Measurements from ENCODE around the gene CAMK2N1. TPM values are rescaled to one million over a fixed set of nuclear protein-coding genes. Genes with fewer than 3 reads are reported as not detected.

CAMK2N1 gene
- total and polyA plus RNA-seq, 8 donors: 3.4 to 40.7 (median 6.6) TPM

DNA sequence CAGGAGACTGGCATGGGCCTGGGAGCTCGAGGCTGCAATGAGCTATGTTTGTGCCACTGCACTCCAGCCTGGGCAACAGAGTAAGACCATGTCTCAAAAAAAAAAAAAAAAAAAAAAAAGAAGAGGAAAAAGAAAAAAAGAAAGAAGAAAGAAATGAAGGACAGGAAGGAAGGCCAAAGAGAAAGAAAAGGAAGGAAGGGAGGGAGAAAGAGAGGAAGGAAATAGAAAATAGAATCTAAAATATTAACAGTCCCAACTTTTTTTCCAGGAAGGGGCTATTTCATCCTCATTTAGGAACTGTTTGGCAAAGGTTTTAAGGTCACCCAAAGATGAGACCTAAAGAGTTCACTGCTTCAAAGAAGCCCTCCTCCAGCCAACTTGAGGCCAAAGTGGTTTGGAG lies 19.5 kb upstream of the CAMK2N1 start:
- H3K4me3 ChIP-seq: no peak overlapping the region
- FAIRE-seq: no peak
- no peak for ATAC-seq
- no peaks in the 10 kb centered on the region for H3K27me3 ChIP-seq
- 91 to 100% methylated on average over 1 of the region's 1 CpG for WGBS, 2 donors
- H3K36me3 ChIP-seq: peaks cover 0 to 18% (median 8%) of the 10 kb centered on the region in 3 donors
- no peak for DNase-seq
- TF ChIP-seq, protein P1, sequence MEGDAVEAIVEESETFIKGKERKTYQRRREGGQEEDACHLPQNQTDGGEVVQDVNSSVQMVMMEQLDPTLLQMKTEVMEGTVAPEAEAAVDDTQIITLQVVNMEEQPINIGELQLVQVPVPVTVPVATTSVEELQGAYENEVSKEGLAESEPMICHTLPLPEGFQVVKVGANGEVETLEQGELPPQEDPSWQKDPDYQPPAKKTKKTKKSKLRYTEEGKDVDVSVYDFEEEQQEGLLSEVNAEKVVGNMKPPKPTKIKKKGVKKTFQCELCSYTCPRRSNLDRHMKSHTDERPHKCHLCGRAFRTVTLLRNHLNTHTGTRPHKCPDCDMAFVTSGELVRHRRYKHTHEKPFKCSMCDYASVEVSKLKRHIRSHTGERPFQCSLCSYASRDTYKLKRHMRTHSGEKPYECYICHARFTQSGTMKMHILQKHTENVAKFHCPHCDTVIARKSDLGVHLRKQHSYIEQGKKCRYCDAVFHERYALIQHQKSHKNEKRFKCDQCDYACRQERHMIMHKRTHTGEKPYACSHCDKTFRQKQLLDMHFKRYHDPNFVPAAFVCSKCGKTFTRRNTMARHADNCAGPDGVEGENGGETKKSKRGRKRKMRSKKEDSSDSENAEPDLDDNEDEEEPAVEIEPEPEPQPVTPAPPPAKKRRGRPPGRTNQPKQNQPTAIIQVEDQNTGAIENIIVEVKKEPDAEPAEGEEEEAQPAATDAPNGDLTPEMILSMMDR (IDR thresholded peaks at IDR 0.05): no peak
- H3K27ac ChIP-seq: no peak overlapping the region
- peaks cover 0 to 15% (median 8%) of the 10 kb centered on the region in 3 donors for H3K4me1 ChIP-seq
- intact Hi-C loops (cut with DNase I): no loop called here
- no peaks in the 10 kb centered on the region for H3K9me3 ChIP-seq

DNA sequence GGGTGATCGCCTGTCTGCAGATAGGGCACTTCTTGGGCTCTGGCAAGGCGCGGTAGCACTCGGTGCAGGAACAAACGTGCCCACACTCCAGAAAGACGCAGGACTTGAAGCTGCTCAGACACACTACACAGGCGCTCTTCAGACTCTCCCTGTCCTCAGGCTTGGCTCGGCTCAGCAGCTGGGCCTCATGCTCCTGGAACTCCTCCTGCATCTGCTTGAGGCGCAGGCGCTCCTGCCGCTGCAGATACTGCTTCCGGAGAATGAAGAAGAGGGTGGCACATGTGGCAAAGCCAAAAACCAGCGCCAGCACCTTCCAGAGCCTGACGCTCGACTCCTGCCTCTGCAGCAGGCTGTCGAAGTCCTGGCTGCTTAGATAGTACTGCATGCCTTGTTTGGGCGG lies 14.7 kb upstream of the CAMK2N1 start:
- Histone ChIP-seq H3K4me1 (no peaks in the 10 kb centered on the region), H3K27me3 (no peaks in the 10 kb centered on the region), H3K9me3 (no peaks in the 10 kb centered on the region), H3K36me3 (peaks cover 0 to 40% (median 19%) of the 10 kb centered on the region in 3 donors), H3K4me3 (no peak overlapping the region), H3K27ac (no peak overlapping the region)
- WGBS, 2 donors: 89 to 90% methylated on average over 17 of the region's 17 CpGs
- TF ChIP-seq, protein P1 (IDR thresholded peaks at IDR 0.05): no peak
- ATAC-seq (no peak), DNase-seq (no peak), FAIRE-seq (no peak)
- intact Hi-C loops (cut with DNase I): no loop called here

DNA sequence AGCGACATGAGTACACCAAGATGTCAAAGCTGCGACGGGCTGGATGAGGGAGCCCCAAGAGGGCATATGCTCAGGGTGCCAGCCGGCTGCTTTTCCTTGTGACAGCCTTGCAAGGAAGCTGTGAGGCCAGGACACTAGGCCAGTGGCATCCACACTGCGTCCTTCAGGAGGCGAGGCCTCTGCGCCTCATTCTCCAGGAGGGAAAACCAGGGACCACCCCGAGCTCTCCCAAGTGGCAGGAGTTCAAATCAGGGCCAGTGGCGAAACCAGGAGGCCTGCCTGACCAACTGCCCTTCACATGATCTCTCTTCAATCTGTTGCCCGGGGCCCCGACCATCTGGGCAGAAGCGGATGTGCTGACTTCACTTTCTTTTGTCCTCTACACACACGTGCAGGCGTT lies 13.7 kb upstream of the CAMK2N1 start:
- no peaks in the 10 kb centered on the region for H3K27me3 ChIP-seq
- no peak overlapping the region for H3K4me3 ChIP-seq
- ATAC-seq (no peak), DNase-seq (no peak), FAIRE-seq (no peak)
- H3K36me3 ChIP-seq: peaks cover 0 to 40% (median 19%) of the 10 kb centered on the region in 3 donors
- no peaks in the 10 kb centered on the region for H3K9me3 ChIP-seq
- intact Hi-C loops (cut with DNase I): loop anchor here in 1 of 3 donors (10.0 kb wide), 1 partner anchor 575 kb away; the partner anchor contains the start of gene PLA2G2E
- 88 to 89% methylated on average over 14 of the region's 14 CpGs for WGBS, 2 donors
- no peaks in the 10 kb centered on the region for H3K4me1 ChIP-seq
- no peak overlapping the region for H3K27ac ChIP-seq
- TF ChIP-seq, protein P1 (IDR thresholded peaks at IDR 0.05): no peak

DNA sequence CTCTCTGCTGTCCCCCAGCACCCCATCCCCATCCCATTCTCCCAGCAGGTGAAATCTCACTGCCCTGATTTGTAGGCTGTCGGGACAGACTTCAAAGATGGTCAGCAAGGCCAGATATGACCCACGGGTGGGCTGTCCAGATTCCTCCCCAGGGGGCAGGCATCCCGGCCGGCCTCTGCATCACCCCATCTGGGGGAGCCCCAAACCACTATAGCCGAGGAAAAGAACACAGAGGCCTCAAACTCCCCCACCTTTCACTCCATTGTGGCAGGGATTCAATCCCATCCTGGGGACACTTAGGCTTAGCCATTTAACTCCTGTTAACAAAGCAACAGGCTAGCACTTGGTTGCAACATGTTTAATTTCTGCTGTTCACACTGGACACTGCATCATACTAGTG lies 13.1 kb upstream of the CAMK2N1 start:
- no peak for DNase-seq
- no peak for ATAC-seq
- H3K36me3 ChIP-seq: peaks cover 0 to 40% (median 19%) of the 10 kb centered on the region in 3 donors
- intact Hi-C loops (cut with DNase I): loop anchor here in 1 of 3 donors (10.0 kb wide), 1 partner anchor 574 kb away; the partner anchor contains the start of gene PLA2G2E
- no peak overlapping the region for H3K4me3 ChIP-seq
- H3K9me3 ChIP-seq: no peaks in the 10 kb centered on the region
- TF ChIP-seq, protein P1 (IDR thresholded peaks at IDR 0.05): no peak
- no peaks in the 10 kb centered on the region for H3K27me3 ChIP-seq
- WGBS, 2 donors: 79 to 88% methylated on average over 5 of the region's 5 CpGs
- no peaks in the 10 kb centered on the region for H3K4me1 ChIP-seq
- H3K27ac ChIP-seq: no peak overlapping the region
- FAIRE-seq: no peak

DNA sequence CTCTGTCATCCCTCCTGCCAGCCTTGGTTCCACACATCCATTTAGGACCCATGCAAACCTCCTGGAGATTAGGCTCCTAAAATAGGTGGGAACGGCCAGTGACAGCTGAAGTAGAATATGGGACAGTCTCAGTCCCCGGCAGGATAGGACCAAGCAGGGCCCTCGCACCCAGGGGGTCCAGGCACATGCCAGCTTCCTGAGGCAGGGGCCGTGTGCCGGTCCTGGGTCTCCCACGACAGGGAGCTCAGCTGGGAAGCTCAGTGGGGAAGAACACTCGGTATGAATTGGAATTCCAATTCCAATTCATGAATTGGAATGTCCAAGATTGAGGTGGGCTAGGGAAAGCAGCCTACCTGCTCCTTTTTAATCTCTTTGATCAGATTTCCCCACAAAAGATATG lies 12.1 kb upstream of the CAMK2N1 start:
- intact Hi-C loops (cut with DNase I): loop anchor here in 1 of 3 donors (10.0 kb wide), 1 partner anchor 573 kb away; the partner anchor contains the start of gene PLA2G2E
- ATAC-seq: no peak
- H3K9me3 ChIP-seq: no peaks in the 10 kb centered on the region
- no peaks in the 10 kb centered on the region for H3K4me1 ChIP-seq
- 84 to 89% methylated on average over 7 of the region's 7 CpGs for WGBS, 2 donors
- no peak for FAIRE-seq
- H3K27me3 ChIP-seq: no peaks in the 10 kb centered on the region
- H3K36me3 ChIP-seq: peaks cover 0 to 40% (median 19%) of the 10 kb centered on the region in 3 donors
- no peak for DNase-seq
- no peak overlapping the region for H3K4me3 ChIP-seq
- no peak overlapping the region for H3K27ac ChIP-seq
- TF ChIP-seq, protein P1 (IDR thresholded peaks at IDR 0.05): no peak

Data from pancreas (tissue), 10 donors.